ENCODE data around the gene EFCAB14. TPM values are rescaled to one million over a fixed set of nuclear protein-coding genes. Genes with fewer than 3 reads are reported as not detected.

The EFCAB14 gene
- total and polyA plus RNA-seq, 2 experiments from 2014 or later: 23.3 to 49.0 TPM

GRCh38 chr1:46650491-46650890, 68.4 kb downstream of the EFCAB14 start (continued):
- no peak for TF ChIP-seq JUNB (IDR thresholded peaks at IDR 0.05; ENCODE audit: unreplicated experiment)
- TF ChIP-seq CREB1 (CRISPR knock-in tag; IDR thresholded peaks at IDR 0.05; ENCODE audit: low read depth): no peak
- no peak for TF ChIP-seq POLR2AphosphoS5 (IDR thresholded peaks at IDR 0.05; ENCODE audit: low read depth)

- H3K4me3 ChIP-seq: no peak overlapping the region
- H3K27ac ChIP-seq (ENCODE audit: low read depth): no peak overlapping the region
- DNase-seq (ENCODE audit: low spot score) (no peak), ATAC-seq (no peak)
- Mint-ChIP-seq H3K4me1 (no peaks in the 10 kb centered on the region), H3K27ac (no peak overlapping the region), H3K27me3 (ENCODE audit: insufficient read depth, low read depth, poor library complexity) (no peaks in the 10 kb centered on the region), H3K9me3 (peaks cover 15% of the 10 kb centered on the region; the same call in 2 of the 3 replicates), H3K36me3 (ENCODE audit: low read depth) (peaks cover 65% of the 10 kb centered on the region), H3K4me3 (no peak overlapping the region)
- no peak overlapping the region for H2AFZ ChIP-seq
- H4K20me1 ChIP-seq (replicated peaks; ENCODE audit: insufficient read depth): no peaks in the 10 kb centered on the region; the same call in 1 of the 2 replicates
- H3K9me2 ChIP-seq (ENCODE audit: insufficient read depth): no peaks in the 10 kb centered on the region
- H3K4me1 ChIP-seq (ENCODE audit: insufficient read depth): no peaks in the 10 kb centered on the region
- H3K27me3 ChIP-seq (ENCODE audit: insufficient read depth): no peaks in the 10 kb centered on the region
- H3K36me3 ChIP-seq (ENCODE audit: insufficient read depth): peaks cover 19% of the 10 kb centered on the region
- no peak overlapping the region for H3K4me2 ChIP-seq
- H3F3A ChIP-seq (replicated peaks; ENCODE audit: low read depth): no peaks in the 10 kb centered on the region
- no peaks in the 10 kb centered on the region for H3K79me2 ChIP-seq (replicated peaks; ENCODE audit: insufficient read depth)
- no peak for TF ChIP-seq NANOG (IDR thresholded peaks at IDR 0.05; ENCODE audit: borderline replicate concordance)
- TF ChIP-seq STAT1 (IDR thresholded peaks at IDR 0.05; ENCODE audit: unreplicated experiment): no peak
- TF ChIP-seq EZH2 (IDR thresholded peaks at IDR 0.05; ENCODE audit: low read depth, unreplicated experiment): no peak
- TF ChIP-seq JUNB (IDR thresholded peaks at IDR 0.05; ENCODE audit: unreplicated experiment): no peak
- no peak for TF ChIP-seq ZNF114 (CRISPR knock-in tag; IDR thresholded peaks at IDR 0.05)
- no peak for TF ChIP-seq EZH2phosphoT487 (IDR thresholded peaks at IDR 0.05; ENCODE audit: unreplicated experiment)
- TF ChIP-seq ETS1 (IDR thresholded peaks at IDR 0.05): no peak
- no peak for TF ChIP-seq CREB1 (CRISPR knock-in tag; IDR thresholded peaks at IDR 0.05; ENCODE audit: low read depth)
- TF ChIP-seq REST (IDR thresholded peaks at IDR 0.05; ENCODE audit: unreplicated experiment): no peak
- TF ChIP-seq ZNF331 (CRISPR knock-in tag; IDR thresholded peaks at IDR 0.05; ENCODE audit: low read depth): no peak
- TF ChIP-seq CTCF (conservative IDR thresholded peaks at IDR 0.05; ENCODE audit: low read depth in 2 of 2): no peak
- TF ChIP-seq ZNF462 (CRISPR knock-in tag; IDR thresholded peaks at IDR 0.05): no peak
- no peak for TF ChIP-seq POLR2AphosphoS5 (IDR thresholded peaks at IDR 0.05; ENCODE audit: low read depth)
Observed at GRCh38 chr1:46649764-46650163, 69.2 kb downstream of the EFCAB14 start.
